Measurements from ENCODE around the gene XK. TPM values are rescaled to one million over a fixed set of nuclear protein-coding genes. Genes with fewer than 3 reads are reported as not detected.
A peak's percentile ranks its signal among the peaks of the same experiment; 100 is the strongest.

Gene XK
- total RNA-seq, 1 donor from 2014 or later: 1.1 TPM

DNA sequence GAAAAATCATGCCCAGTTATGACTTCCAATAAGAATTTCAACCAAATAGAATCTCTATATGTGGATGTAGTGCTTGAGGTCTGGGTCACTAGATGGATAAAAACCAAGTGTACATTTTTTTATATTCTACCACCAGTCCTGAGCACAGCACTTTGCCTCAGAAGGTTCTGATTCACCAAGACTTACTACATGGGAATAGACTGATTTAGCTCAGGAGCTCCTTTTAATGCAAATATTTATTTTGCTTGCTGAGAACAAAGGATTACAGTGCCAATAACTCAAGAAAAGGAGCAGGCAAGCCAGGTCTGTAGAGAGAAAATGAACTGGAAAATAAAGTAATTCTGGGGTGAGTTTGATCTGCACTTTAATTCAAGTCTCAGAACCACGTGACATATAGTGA lies 6.4 kb upstream of the XK start:
- no peak for DNase-seq (ENCODE audit: low spot score, unreplicated experiment)
- TF ChIP-seq, protein P1, sequence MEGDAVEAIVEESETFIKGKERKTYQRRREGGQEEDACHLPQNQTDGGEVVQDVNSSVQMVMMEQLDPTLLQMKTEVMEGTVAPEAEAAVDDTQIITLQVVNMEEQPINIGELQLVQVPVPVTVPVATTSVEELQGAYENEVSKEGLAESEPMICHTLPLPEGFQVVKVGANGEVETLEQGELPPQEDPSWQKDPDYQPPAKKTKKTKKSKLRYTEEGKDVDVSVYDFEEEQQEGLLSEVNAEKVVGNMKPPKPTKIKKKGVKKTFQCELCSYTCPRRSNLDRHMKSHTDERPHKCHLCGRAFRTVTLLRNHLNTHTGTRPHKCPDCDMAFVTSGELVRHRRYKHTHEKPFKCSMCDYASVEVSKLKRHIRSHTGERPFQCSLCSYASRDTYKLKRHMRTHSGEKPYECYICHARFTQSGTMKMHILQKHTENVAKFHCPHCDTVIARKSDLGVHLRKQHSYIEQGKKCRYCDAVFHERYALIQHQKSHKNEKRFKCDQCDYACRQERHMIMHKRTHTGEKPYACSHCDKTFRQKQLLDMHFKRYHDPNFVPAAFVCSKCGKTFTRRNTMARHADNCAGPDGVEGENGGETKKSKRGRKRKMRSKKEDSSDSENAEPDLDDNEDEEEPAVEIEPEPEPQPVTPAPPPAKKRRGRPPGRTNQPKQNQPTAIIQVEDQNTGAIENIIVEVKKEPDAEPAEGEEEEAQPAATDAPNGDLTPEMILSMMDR (IDR thresholded peaks at IDR 0.05; ENCODE audit: unreplicated experiment): no peak
- Mint-ChIP-seq H3K4me3 (ENCODE audit: low read depth) (no peak overlapping the region), H3K36me3 (ENCODE audit: insufficient read depth) (no peaks in the 10 kb centered on the region), H3K27me3 (peaks cover 8% of the 10 kb centered on the region), H3K9me3 (ENCODE audit: low read depth) (peaks cover 14% of the 10 kb centered on the region), H3K27ac (no peak overlapping the region), H3K4me1 (ENCODE audit: low read depth) (peaks cover 19% of the 10 kb centered on the region)

DNA sequence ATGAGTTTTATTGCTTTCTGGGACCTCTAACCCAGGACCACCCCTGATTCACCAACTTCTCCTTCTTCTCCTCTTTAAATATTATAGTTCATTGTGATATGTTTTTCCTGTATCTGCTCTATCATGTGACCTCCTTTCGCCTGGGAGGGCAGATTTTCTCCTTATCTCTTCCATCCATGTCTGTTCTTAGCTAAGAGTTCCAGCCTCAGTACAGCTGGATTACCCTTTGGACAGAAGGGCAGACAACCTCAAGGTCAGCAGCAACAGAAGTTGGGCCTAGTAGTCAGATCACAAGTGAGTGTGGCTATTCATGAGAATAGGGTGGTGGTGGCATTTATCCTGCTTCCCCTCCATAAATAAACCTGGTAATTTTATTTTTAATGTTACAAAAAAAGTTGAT lies 5.7 kb upstream of the XK start:
- Mint-ChIP-seq H3K27me3 (peaks cover 11% of the 10 kb centered on the region), H3K4me3 (ENCODE audit: low read depth) (no peak overlapping the region), H3K27ac (no peak overlapping the region), H3K4me1 (ENCODE audit: low read depth) (peaks cover 18% of the 10 kb centered on the region), H3K36me3 (ENCODE audit: insufficient read depth) (no peaks in the 10 kb centered on the region), H3K9me3 (ENCODE audit: low read depth) (peaks cover 14% of the 10 kb centered on the region)
- TF ChIP-seq, protein P1 (IDR thresholded peaks at IDR 0.05; ENCODE audit: unreplicated experiment): no peak
- DNase-seq (ENCODE audit: low spot score, unreplicated experiment): no peak

DNA sequence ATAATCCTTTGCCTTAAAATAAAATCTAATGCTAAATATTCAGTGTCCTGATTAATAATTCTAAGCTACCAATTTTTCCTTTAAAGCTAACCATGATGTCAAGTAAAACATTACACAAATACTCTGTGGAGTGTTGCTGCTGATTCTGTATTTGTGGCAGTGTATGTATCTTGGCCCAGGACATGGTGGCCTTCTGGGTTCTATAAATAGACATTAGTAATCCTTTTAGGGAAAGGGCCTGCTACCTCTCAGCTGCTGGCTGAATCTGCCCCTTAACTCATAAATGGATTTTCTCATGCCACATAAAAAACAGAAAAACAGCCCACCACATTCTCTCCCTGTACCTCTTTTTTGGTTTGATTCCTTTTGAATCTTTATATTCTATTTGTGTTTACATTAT lies 1.2 kb upstream of the XK start:
- TF ChIP-seq, protein P1 (IDR thresholded peaks at IDR 0.05; ENCODE audit: unreplicated experiment): no peak
- peaks cover 9% of the 10 kb centered on the region for H3K9me3 Mint-ChIP-seq (ENCODE audit: low read depth)
- peaks cover 6% of the 10 kb centered on the region for H3K4me1 Mint-ChIP-seq (ENCODE audit: low read depth)
- H3K4me3 Mint-ChIP-seq (ENCODE audit: low read depth): no peak overlapping the region
- no peaks in the 10 kb centered on the region for H3K36me3 Mint-ChIP-seq (ENCODE audit: insufficient read depth)
- no peak overlapping the region for H3K27ac Mint-ChIP-seq
- no peak for DNase-seq (ENCODE audit: low spot score, unreplicated experiment)
- H3K27me3 Mint-ChIP-seq: peaks cover 16% of the 10 kb centered on the region

DNA sequence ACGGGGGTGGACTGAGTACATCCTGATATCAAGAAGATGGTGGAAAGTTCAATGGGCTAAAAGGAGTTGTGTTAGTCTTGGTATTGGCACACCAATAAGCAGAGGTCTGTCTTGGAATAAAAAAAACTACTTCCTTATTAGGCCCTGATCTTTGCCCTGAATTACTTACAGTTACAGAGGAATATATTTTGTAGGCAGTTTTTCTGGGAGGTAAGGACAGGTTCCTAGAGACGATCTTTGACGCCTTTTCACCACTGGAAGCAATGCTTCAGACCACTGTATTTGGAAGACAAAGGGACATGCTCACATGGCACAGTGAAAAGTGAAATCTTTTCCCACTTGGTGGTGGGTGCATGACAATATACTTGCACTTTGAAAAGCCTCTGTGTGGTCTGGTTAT lies 618 bp upstream of the XK start:
- H3K4me3 Mint-ChIP-seq (ENCODE audit: low read depth): no peak overlapping the region
- peaks cover 9% of the 10 kb centered on the region for H3K9me3 Mint-ChIP-seq (ENCODE audit: low read depth)
- H3K27ac Mint-ChIP-seq: no peak overlapping the region
- no peaks in the 10 kb centered on the region for H3K36me3 Mint-ChIP-seq (ENCODE audit: insufficient read depth)
- peaks cover 16% of the 10 kb centered on the region for H3K27me3 Mint-ChIP-seq
- no peak for DNase-seq (ENCODE audit: low spot score, unreplicated experiment)
- peaks cover 3% of the 10 kb centered on the region for H3K4me1 Mint-ChIP-seq (ENCODE audit: low read depth)
- TF ChIP-seq, protein P1 (IDR thresholded peaks at IDR 0.05; ENCODE audit: unreplicated experiment): no peak

DNA sequence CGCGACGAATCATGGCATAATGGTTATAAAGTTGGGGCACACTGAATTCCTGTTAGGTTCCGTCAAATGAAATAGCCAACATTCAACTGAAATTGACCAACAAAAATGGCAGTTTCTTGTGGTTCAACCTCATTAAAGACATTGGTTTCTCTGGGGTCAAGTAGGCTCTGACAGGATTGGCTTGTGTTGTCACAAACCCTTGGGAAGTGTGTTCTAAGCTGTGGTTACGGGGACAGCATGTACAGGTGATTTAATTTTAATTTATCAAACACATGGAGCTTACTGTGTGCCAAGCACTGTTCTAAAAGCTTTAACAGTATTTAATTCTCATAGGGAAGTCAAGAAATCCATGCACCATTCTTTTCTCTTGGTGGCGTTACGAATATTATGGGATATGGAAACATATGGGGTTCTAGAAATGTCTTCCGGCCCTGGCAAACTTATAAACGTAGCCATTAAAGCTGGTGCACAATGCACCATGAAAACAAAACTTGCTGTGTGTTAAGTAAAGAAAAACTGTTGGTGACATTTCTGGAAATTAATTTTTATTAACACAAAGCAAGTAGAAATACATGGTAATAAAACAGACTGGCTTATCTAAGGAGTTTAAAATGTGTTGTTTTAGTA lies 891 bp downstream of the XK start:
- no peaks in the 10 kb centered on the region for H3K36me3 Mint-ChIP-seq (ENCODE audit: insufficient read depth)
- no peak overlapping the region for H3K27ac Mint-ChIP-seq
- H3K4me3 Mint-ChIP-seq (ENCODE audit: low read depth): peak overlapping the region; percentile 69
- TF ChIP-seq, protein P1 (IDR thresholded peaks at IDR 0.05; ENCODE audit: unreplicated experiment): no peak
- H3K4me1 Mint-ChIP-seq (ENCODE audit: low read depth): peaks cover 2% of the 10 kb centered on the region
- peaks cover 16% of the 10 kb centered on the region for H3K27me3 Mint-ChIP-seq
- DNase-seq (ENCODE audit: low spot score, unreplicated experiment): no peak
- H3K9me3 Mint-ChIP-seq (ENCODE audit: low read depth): peaks cover 7% of the 10 kb centered on the region

Measured in progenitor cell of endocrine pancreas (in vitro differentiated cells).